ENCODE results near the gene VTI1A. TPM values are rescaled to one million over a fixed set of nuclear protein-coding genes. Genes with fewer than 3 reads are reported as not detected.

VTI1A gene
- total RNA-seq, 1 donor = 37.1 TPM

DNA sequence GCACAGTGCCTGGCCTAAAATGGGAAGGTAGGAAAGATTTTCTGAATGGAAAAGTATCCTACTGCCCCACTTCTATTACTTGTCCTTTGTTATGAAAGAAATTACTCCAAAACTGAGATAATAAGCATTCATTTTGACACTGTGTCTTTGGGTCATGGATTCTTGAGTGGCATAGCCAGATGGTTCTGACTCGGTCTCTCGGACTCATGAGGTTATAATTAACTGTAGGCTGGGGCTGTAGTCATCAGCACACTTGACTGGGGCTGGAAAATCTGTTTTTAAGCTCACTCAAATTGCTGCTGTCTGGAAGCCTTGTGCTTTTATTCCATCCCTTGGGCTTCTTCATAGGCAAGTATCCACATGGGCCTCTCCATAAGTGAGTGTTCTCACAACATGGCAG is 160.5 kb downstream of the VTI1A start:
- DNase-seq (ENCODE audit: low read depth) = no peak
- H3K4me3 ChIP-seq (ENCODE audit: low read depth, low read length) = no peak overlapping the region
- TF ChIP-seq, protein P1, sequence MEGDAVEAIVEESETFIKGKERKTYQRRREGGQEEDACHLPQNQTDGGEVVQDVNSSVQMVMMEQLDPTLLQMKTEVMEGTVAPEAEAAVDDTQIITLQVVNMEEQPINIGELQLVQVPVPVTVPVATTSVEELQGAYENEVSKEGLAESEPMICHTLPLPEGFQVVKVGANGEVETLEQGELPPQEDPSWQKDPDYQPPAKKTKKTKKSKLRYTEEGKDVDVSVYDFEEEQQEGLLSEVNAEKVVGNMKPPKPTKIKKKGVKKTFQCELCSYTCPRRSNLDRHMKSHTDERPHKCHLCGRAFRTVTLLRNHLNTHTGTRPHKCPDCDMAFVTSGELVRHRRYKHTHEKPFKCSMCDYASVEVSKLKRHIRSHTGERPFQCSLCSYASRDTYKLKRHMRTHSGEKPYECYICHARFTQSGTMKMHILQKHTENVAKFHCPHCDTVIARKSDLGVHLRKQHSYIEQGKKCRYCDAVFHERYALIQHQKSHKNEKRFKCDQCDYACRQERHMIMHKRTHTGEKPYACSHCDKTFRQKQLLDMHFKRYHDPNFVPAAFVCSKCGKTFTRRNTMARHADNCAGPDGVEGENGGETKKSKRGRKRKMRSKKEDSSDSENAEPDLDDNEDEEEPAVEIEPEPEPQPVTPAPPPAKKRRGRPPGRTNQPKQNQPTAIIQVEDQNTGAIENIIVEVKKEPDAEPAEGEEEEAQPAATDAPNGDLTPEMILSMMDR (IDR thresholded peaks at IDR 0.05; ENCODE audit: insufficient read depth, low read depth, low read length) = no peak

DNA sequence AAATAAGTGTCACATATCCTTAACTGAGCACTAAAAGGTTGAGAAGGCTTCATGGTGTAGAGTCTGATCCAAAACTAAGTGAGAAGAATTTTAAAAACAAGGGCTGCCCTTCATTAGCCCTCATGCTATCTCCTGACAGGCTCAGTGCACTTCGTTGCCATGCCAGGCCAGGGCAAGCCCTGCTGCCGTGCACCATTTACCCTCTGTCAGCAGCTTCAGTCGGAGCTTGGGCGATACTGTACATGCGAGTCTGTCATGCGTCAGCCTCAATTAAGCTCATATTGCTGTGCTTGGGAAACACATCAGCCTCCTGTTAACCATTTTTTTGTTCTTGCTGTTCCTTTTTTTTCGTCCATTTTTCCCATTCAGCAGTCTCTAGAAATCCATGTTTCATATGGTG is 166.6 kb downstream of the VTI1A start:
- TF ChIP-seq, protein P1 (IDR thresholded peaks at IDR 0.05; ENCODE audit: insufficient read depth, low read depth, low read length) = no peak
- H3K4me3 ChIP-seq (ENCODE audit: low read depth, low read length) = no peak overlapping the region
- no peak for DNase-seq (ENCODE audit: low read depth)

DNA sequence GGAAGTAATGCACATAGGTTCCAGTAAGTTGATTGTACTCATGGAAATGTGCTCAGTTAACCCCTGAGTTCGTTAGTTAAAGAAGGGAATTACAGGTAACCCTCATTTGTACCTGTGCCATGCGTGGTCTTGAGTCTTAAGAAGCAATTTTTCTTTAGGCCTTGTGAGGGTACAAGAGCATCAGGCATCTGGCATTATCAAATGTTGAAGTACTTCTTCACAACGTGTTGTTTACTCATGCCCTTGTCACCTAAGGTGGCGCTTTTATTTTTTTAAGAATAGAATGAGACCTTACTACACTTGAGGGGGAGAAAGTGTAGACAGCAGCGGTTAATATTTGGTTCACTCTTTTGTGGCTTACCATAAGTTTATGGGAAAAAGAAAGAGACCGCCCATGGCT is 167.1 kb downstream of the VTI1A start:
- DNase-seq (ENCODE audit: low read depth) = no peak
- TF ChIP-seq, protein P1 (IDR thresholded peaks at IDR 0.05; ENCODE audit: insufficient read depth, low read depth, low read length) = no peak
- H3K4me3 ChIP-seq (ENCODE audit: low read depth, low read length) = no peak overlapping the region

DNA sequence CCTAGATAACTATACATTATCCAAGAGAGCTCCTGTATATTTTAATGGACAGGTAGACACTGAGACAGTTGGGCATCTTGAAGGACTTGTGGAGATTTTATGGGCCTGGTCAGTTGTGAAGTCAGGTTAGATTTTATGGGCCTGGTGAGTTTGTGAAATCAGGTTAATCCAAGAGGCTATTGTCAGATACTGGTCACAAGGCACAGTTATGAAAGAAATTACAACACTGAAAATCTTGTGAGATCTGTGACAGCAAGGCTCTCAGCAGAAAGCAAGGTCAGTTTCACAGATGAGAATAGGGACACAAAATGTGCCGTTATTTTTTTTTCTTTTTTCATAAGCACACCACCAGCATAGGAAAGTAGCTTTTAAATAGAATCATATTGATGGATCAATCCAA is 167.6 kb downstream of the VTI1A start:
- peak; percentile 25 for DNase-seq (ENCODE audit: low read depth)
- TF ChIP-seq, protein P1 (IDR thresholded peaks at IDR 0.05; ENCODE audit: insufficient read depth, low read depth, low read length) = no peak
- H3K4me3 ChIP-seq (ENCODE audit: low read depth, low read length) = no peak overlapping the region

DNA sequence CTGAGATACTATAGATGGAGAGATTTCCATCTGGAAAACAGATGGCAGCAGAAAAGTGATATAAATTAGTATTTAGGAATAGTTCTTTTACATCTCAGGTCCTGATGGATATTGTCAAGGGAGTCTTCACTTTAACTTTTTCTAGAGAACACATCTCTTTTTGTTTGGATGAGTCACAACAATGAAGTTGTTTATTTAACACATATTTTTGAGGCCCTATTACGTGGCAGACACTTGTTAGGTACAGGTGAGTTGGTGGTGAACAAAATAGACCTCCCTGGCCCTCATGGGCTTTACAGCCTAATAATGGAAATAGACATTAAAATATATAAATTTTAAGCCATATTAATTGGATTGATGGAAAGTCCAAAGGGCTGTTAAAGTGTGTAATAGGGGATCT is 168.3 kb downstream of the VTI1A start:
- TF ChIP-seq, protein P1 (IDR thresholded peaks at IDR 0.05; ENCODE audit: insufficient read depth, low read depth, low read length) = no peak
- no peak overlapping the region for H3K4me3 ChIP-seq (ENCODE audit: low read depth, low read length)
- DNase-seq (ENCODE audit: low read depth) = no peak

DNA sequence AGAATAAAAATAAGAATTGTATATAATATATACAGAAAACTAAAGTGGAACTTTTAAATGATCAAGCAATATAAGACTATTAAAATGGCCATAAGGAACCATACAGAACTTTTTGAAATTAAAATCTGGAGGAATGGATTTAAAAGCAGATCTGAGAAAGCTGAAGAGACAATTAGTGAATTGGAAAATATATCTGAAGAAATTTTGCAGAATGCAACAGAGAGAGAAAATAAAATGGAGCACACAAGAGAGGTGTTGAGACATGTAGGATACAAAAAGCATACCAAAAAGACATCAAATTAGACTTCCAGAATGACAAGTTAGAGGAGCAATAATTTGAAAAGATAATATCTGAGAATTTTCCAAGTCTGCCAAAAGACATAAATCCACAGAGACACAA is 169.6 kb downstream of the VTI1A start:
- no peak overlapping the region for H3K4me3 ChIP-seq (ENCODE audit: low read depth, low read length)
- no peak for DNase-seq (ENCODE audit: low read depth)
- TF ChIP-seq, protein P1 (IDR thresholded peaks at IDR 0.05; ENCODE audit: insufficient read depth, low read depth, low read length) = no peak

DNA sequence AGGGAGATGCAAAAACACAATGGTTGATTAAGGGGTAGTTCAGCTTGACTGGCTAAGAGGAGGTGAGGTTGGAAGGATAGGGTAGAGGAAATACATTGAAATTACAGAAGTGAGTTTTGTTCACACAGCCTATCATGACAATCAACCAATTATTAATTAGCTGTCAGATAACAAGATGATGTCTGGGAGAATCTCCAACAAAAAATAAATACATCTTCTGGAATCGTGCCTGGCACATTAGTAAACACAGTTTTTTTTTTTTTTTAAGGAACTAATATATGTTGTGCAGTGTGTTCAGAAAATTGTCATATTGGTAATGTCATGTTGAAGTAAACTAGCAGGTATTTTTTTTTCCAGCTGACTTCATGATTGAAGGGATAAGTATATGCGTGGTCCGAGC is 171.8 kb downstream of the VTI1A start:
- TF ChIP-seq, protein P1 (IDR thresholded peaks at IDR 0.05; ENCODE audit: insufficient read depth, low read depth, low read length) = no peak
- no peak for DNase-seq (ENCODE audit: low read depth)

More for the DNA sequence above, 171.8 kb downstream of the VTI1A start:
- no peak overlapping the region for H3K4me3 ChIP-seq (ENCODE audit: low read depth, low read length)
